HepG2 (cell line): ENCODE results near the gene RNU1-2. TPM values are rescaled to one million over a fixed set of nuclear protein-coding genes. Genes with fewer than 3 reads are reported as not detected.

Experiments
- AKNA ChIP-seq: sonication (generic); formaldehyde crosslinking; IDR thresholded peaks from 2 replicates; pipeline ENCODE4 v1.4.0; 2020; ENCODE audit warnings: missing genetic modification reagents, borderline replicate concordance
- DNMT3B ChIP-seq: conservative IDR thresholded peaks from 2 replicates; pipeline ENCODE4 v1.6.1; 2016; ENCODE audit warnings: missing biosample characterization, control low read depth
- FOXK2 ChIP-seq: fragments of 450-650 bp; IDR thresholded peaks from 2 replicates; pipeline ENCODE4 v1.6.1; 2016
- GZF1 ChIP-seq: sonication (generic); formaldehyde crosslinking; IDR thresholded peaks from 2 replicates; pipeline ENCODE4 v1.5.1; 2020; ENCODE audit warnings: mild to moderate bottlenecking, missing genetic modification reagents
- HNF1A ChIP-seq, 2 experiments: sonication (generic) in 1 of 2; formaldehyde crosslinking in 1 of 2; IDR thresholded peaks; 2 replicates each; pipeline versions ENCODE4 v1.4.0 to v1.6.1; 2016 to 2020; ENCODE audit warnings: borderline replicate concordance in 1 of 2, low read depth in 1 of 2, mild to moderate bottlenecking in 1 of 2, missing genetic modification reagents in 1 of 2
- MAF1 ChIP-seq: sonication (generic); formaldehyde crosslinking; IDR thresholded peaks from 2 replicates; pipeline ENCODE4 v1.5.0; 2020; ENCODE audit warnings: missing genetic modification reagents, borderline replicate concordance
- NFKB2 ChIP-seq: sonication (generic); formaldehyde crosslinking; IDR thresholded peaks from 2 replicates; pipeline ENCODE4 v1.4.0; 2020; ENCODE audit warnings: missing genetic modification reagents, borderline replicate concordance
- POLR2AphosphoS5 ChIP-seq: IDR thresholded peaks from 2 replicates; pipeline ENCODE4 v1.6.1; 2012; ENCODE audit warnings: low read depth, low read length
- RELA ChIP-seq: sonication (generic); formaldehyde crosslinking; IDR thresholded peaks from 2 replicates; pipeline ENCODE4 v1.4.0; 2020; ENCODE audit warnings: missing genetic modification reagents
- TSC22D2 ChIP-seq: sonication (generic); formaldehyde crosslinking; IDR thresholded peaks from 2 replicates; pipeline ENCODE4 v1.5.1; 2020; ENCODE audit warnings: missing genetic modification reagents, mild to moderate bottlenecking, borderline replicate concordance
- UBTF ChIP-seq: sonication (generic); formaldehyde crosslinking; IDR thresholded peaks from 2 replicates; pipeline ENCODE4 v1.4.0; 2020; ENCODE audit warnings: mild to moderate bottlenecking, missing genetic modification reagents
- ZFAT ChIP-seq: sonication (generic); formaldehyde crosslinking; conservative IDR thresholded peaks from 2 replicates; pipeline ENCODE4 v1.8.1; 2023; ENCODE audit warnings: missing genetic modification reagents, inconsistent platforms
- ZNF280B ChIP-seq: sonication (generic); formaldehyde crosslinking; IDR thresholded peaks from 2 replicates; pipeline ENCODE4 v1.5.0; 2020; ENCODE audit warnings: missing genetic modification reagents, mild to moderate bottlenecking, borderline replicate concordance
- ZNF331 ChIP-seq: sonication (generic); formaldehyde crosslinking; IDR thresholded peaks from 2 replicates; pipeline ENCODE4 v1.4.0; 2020; ENCODE audit warnings: missing genetic modification reagents
- ZNF432 ChIP-seq: sonication (generic); formaldehyde crosslinking; IDR thresholded peaks from 2 replicates; pipeline ENCODE4 v1.5.0; 2020; ENCODE audit warnings: missing genetic modification reagents, mild to moderate bottlenecking, borderline replicate concordance
- polyA plus RNA-seq, 8 experiments: library from polyadenylated mRNA; depleted of rRNA in 3 of 8; stranded (reverse) in 7 of 8; unstranded in 1 of 8; fragments of >200 nt; fragmentation: Illumina TruSeq in 4 of 8; extraction: Trizol in 4 of 8; gene quantifications; 2 replicates each; pipeline versions ENCODE4 v1.2.1 to v1.2.3, GENCODE V29; 2011 to 2016; ENCODE audit warnings: low read depth in 4 of 8, missing spikeins in 1 of 8, mixed read lengths in 1 of 8; ENCODE audit not compliant: insufficient read depth in 1 of 8
- total RNA-seq, 5 experiments: library from RNA; depleted of rRNA; stranded (reverse); fragments of >200 nt; fragmentation: Illumina TruSeq; extraction: Trizol; gene quantifications; 2 replicates each; pipeline ENCODE4 v1.2.3, GENCODE V29; 2016; ENCODE audit warnings: low read depth in 1 of 5

RNU1-2 gene
- total and polyA plus RNA-seq, 2 of the 13 experiments (the other 11 are each of a cell fraction or from before 2014, with no cell fraction given), result under 0.01 to 11,018 TPM

- TF ChIP-seq AKNA (peak; percentile 12; the same call in 1 of the 2 replicates), NFKB2 (CRISPR knock-in tag) (0 out of 2 replicates have a peak, but pooled peaks have one; percentile 56), ZNF331 (CRISPR knock-in tag) (peak; percentile 39; the same call in 1 of the 2 replicates), FOXK2 (0 out of 2 replicates have a peak, but pooled peaks have one; percentile 16), UBTF (peak; percentile 35), GZF1 (no peak), POLR2AphosphoS5 (peak; percentile 99), ZNF432 (CRISPR knock-in tag) (no peak), MAF1 (peak; percentile 86; the same call in 1 of the 2 replicates), ZFAT (CRISPR knock-in tag) (no peak), TSC22D2 (CRISPR knock-in tag) (peak; percentile 55; the same call in 1 of the 2 replicates), HNF1A (IDR thresholded peaks at IDR 0.05; ENCODE audit: low read depth) (peak; percentile 55; the same call in 1 of the 2 replicates), HNF1A (CRISPR knock-in tag; IDR thresholded peaks at IDR 0.05; ENCODE audit: borderline replicate concordance) (no peak), DNMT3B (CRISPR knock-in tag) (peak; percentile 15; the same call in 1 of the 2 replicates), ZNF280B (CRISPR knock-in tag) (no peak), RELA (CRISPR knock-in tag) (no peak)
These were observed 9.5 kb downstream of the RNU1-2 start (continued) for GRCh38 chr1:16905110-16905867.
